Stimulated activated CD4-positive, alpha-beta T cell treated with anti-CD3 and anti-CD28 coated beads, Interleukin-4, amount 100 ng/mL, for 4 hours (primary cell): ENCODE measurements around the gene MAPK4.
"Not testable (repeated sequence)": the region's sequence is repeated elsewhere in the genome, so short reads cannot be mapped to it uniquely, and the experiment has no call there.

Source experiments
- DNase-seq, 2 experiments: peaks; one replicate each; pipeline ENCODE4 v3.0.0-alpha.2; 2020

The MAPK4 gene

DNA sequence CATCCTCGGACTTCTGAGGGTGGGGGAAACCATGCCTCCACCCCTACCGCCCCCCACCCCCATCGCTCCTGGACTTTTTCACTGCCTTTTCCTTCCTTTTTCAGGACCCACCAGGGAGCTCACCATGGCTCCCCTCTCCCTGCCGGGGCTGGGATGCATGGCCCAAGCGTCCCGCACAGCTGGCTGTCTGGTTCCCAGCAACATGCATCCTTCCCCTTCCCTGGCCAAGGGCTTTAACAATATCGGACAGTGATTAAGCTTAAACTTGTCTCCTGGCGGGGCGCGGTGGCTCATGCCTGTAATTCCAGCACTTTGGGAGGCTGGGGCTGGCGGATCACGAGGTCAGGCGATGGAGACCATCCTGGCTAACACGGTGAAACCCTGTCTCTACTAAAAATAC lies 215.8 kb downstream of the MAPK4 start:
- DNase-seq, result no peak

DNA sequence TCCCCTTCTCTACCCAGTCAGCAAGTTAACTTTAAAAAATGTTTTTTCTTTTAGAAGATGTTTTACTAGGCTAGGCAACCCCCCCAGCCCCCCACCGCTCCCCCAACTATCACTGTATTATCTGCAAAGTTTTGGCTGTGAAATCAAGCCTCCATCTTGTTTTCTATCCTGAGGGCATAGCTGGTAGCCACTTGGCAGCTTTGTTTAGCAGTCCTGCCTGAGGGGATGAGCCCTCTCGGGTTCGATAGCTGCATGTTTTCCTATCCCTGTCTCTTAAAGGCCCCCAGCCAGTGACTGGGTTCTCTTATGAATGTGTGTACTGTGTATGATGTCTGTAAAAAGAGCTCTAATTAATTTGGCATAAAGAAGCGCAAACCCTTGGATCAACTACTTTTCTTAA lies 216.5 kb downstream of the MAPK4 start:
- no peak for DNase-seq

GRCh38 chr18:50779021-50779420 lies 219.1 kb downstream of the MAPK4 start:
- not testable (repeated sequence) for DNase-seq
